Suppressor macrophage treated with lipopolysaccharide for 4 hours (primary cell): ENCODE data around the gene STARD5.

Experiments
- DNase-seq: peaks from one replicate; pipeline ENCODE4 v3.0.0-alpha.2; 2020

The STARD5 gene

GRCh38 chr15:81288616-81289015, 35.3 kb downstream of the STARD5 start:
- no peak for DNase-seq

- DNase-seq: no peak
Observed at GRCh38 chr15:81288040-81288439, 35.9 kb downstream of the STARD5 start.

GRCh38 chr15:81286621-81287121, 37.3 kb downstream of the STARD5 start:
- DNase-seq: peak; percentile 68

GRCh38 chr15:81285461-81285860, 38.5 kb downstream of the STARD5 start:
- DNase-seq: no peak

GRCh38 chr15:81284256-81285031, 39.5 kb downstream of the STARD5 start:
- peak; percentile 23 for DNase-seq

GRCh38 chr15:81282911-81283310, 41.0 kb downstream of the STARD5 start:
- no peak for DNase-seq

- no peak for DNase-seq
Observed at GRCh38 chr15:81282606-81282895, 41.4 kb downstream of the STARD5 start.

- DNase-seq: peak; percentile 32
Observed at GRCh38 chr15:81281766-81282605, 42.0 kb downstream of the STARD5 start.

- DNase-seq: no peak
Observed at GRCh38 chr15:81281456-81281735, 42.5 kb downstream of the STARD5 start.

GRCh38 chr15:81280696-81281455, 43.1 kb downstream of the STARD5 start:
- DNase-seq: no peak

- DNase-seq: no peak
Observed at GRCh38 chr15:81279621-81280485, 44.1 kb downstream of the STARD5 start.

- no peak for DNase-seq
Observed at GRCh38 chr15:81278306-81279029, 45.5 kb downstream of the STARD5 start.

GRCh38 chr15:81277851-81278250, 46.1 kb downstream of the STARD5 start:
- no peak for DNase-seq

- DNase-seq: no peak
Observed at GRCh38 chr15:81276967-81277366, 47.0 kb downstream of the STARD5 start.

- DNase-seq: no peak
Observed at GRCh38 chr15:81275711-81276392, 48.1 kb downstream of the STARD5 start.

- peak; percentile 86 for DNase-seq
Observed at GRCh38 chr15:81274931-81275707, 48.8 kb downstream of the STARD5 start.

- no peak for DNase-seq
Observed at GRCh38 chr15:81274255-81274654, 49.7 kb downstream of the STARD5 start.

GRCh38 chr15:81273855-81274254, 50.1 kb downstream of the STARD5 start:
- no peak for DNase-seq

GRCh38 chr15:81273200-81273599, 50.7 kb downstream of the STARD5 start:
- no peak for DNase-seq
